Neural progenitor cell (in vitro differentiated cells): ENCODE data around the gene CFAP299.

ENCODE experiments used
- EZH2 ChIP-seq: fragments of 200-600 bp; sonication (generic); IDR thresholded peaks from 2 replicates; pipeline ENCODE4 v1.6.1; 2017; ENCODE audit warnings: antibody characterized with exemption, mild to moderate bottlenecking, moderate library complexity
- EZH2phosphoT487 ChIP-seq: fragments of 200-600 bp; sonication (generic); IDR thresholded peaks from 2 replicates; pipeline ENCODE4 v1.6.1; 2017; ENCODE audit warnings: antibody characterized with exemption
- TF ChIP-seq, protein P1 (sequence below): fragments of 200-600 bp; sonication (generic); IDR thresholded peaks from 2 replicates; pipeline ENCODE4 v1.5.1; 2017; ENCODE audit warnings: antibody characterized with exemption, mild to moderate bottlenecking

DNA sequence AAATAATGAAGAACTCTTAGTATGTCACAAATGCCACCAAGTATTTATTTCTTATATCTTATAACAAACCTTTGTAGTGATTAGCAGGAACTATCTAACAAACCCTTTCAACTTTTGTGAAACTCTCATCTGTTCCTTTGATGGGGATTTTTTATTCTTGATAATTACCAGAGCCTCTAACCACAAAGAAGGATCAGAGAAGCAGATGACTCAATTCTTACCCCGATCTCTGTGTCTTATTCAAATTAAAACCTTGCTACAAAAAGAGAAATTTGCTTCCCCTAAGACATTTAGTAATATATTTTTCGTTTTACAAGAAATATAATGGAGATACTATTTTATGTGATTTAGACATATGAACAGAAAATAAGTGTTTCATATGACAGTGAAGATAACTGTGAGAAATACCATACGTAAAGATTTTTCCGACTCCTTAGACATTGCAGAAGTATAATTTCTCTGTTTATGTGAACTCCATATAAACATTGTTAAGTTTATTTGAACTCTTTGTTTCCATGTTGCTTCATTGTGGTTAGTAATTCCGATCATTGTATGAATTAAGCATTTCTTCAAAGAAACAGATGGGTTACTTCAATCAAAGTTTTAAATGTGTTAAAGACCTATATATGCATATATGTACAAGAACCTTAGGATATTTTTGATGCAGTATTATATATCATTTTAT is 205.4 kb downstream of the CFAP299 start:
- TF ChIP-seq EZH2phosphoT487 (no peak), EZH2 (no peak)
- TF ChIP-seq, protein P1, sequence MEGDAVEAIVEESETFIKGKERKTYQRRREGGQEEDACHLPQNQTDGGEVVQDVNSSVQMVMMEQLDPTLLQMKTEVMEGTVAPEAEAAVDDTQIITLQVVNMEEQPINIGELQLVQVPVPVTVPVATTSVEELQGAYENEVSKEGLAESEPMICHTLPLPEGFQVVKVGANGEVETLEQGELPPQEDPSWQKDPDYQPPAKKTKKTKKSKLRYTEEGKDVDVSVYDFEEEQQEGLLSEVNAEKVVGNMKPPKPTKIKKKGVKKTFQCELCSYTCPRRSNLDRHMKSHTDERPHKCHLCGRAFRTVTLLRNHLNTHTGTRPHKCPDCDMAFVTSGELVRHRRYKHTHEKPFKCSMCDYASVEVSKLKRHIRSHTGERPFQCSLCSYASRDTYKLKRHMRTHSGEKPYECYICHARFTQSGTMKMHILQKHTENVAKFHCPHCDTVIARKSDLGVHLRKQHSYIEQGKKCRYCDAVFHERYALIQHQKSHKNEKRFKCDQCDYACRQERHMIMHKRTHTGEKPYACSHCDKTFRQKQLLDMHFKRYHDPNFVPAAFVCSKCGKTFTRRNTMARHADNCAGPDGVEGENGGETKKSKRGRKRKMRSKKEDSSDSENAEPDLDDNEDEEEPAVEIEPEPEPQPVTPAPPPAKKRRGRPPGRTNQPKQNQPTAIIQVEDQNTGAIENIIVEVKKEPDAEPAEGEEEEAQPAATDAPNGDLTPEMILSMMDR = no peak
